Natural killer cell (primary cell): ENCODE data around the gene CIITA. TPM values are rescaled to one million over a fixed set of nuclear protein-coding genes. Genes with fewer than 3 reads are reported as not detected.

ENCODE experiments used
- ATAC-seq, 3 donors: fragments of 150-1000 bp in 2 of 3; fragments of 200-7000 bp in 1 of 3; cut with Tn5 transposase; 1 replicate in 1 of 3; 2 replicates in 2 of 3; pipeline ENCODE4 v1.10.0; 2021; ENCODE audit warnings: mild to moderate bottlenecking in 2 of 3, moderate library complexity in 2 of 3
- DNase-seq, 2 donors: peaks; one replicate each; pipeline versions ENCODE4 v3.0.0 to v3.0.0-alpha.2; 2013 to 2021; ENCODE audit warnings: mixed read lengths in 1 of 2
- H3K27ac ChIP-seq: one replicate; pipeline ENCODE4 v1.5.1; 2013; ENCODE audit warnings: mild to moderate bottlenecking, low read length
- H3K27me3 ChIP-seq: one replicate; pipeline ENCODE4 v1.6.1; 2013; ENCODE audit warnings: low read length; ENCODE audit not compliant: control insufficient read depth, insufficient read depth
- H3K36me3 ChIP-seq: one replicate; pipeline ENCODE4 v1.6.1; 2013; ENCODE audit warnings: low read length; ENCODE audit not compliant: control insufficient read depth, insufficient read depth
- H3K4me1 ChIP-seq: one replicate; pipeline ENCODE4 v1.6.1; 2013; ENCODE audit warnings: low read length; ENCODE audit not compliant: control insufficient read depth, insufficient read depth
- H3K4me3 ChIP-seq: one replicate; pipeline ENCODE4 v1.5.1; 2013; ENCODE audit warnings: low read length
- H3K9me3 ChIP-seq: one replicate; pipeline ENCODE4 v1.6.1; 2013; ENCODE audit warnings: low read length; ENCODE audit not compliant: control insufficient read depth, insufficient read depth
- H3K27ac Mint-ChIP-seq, 2 donors: one replicate each; pipeline ENCODE4 v1.8.0; 2022; ENCODE audit warnings: mild to moderate bottlenecking in 2 of 2, mixed read lengths in 2 of 2, moderate library complexity in 1 of 2
- H3K27me3 Mint-ChIP-seq, 2 donors: one replicate each; pipeline ENCODE4 v1.8.0; 2022; ENCODE audit warnings: low read depth in 2 of 2, mixed read lengths in 2 of 2
- H3K36me3 Mint-ChIP-seq: one replicate; pipeline ENCODE4 v1.8.0; 2022; ENCODE audit warnings: mixed read lengths
- H3K4me1 Mint-ChIP-seq, 2 donors: one replicate each; pipeline ENCODE4 v1.8.0; 2022; ENCODE audit warnings: mixed read lengths in 2 of 2
- H3K4me3 Mint-ChIP-seq: one replicate; pipeline ENCODE4 v1.8.0; 2022; ENCODE audit warnings: mild to moderate bottlenecking, moderate library complexity, mixed read lengths
- H3K9me3 Mint-ChIP-seq, 2 donors: one replicate each; pipeline ENCODE4 v1.8.0; 2022; ENCODE audit warnings: mixed read lengths in 2 of 2
- CTCF ChIP-seq: fragments of 200-600 bp; IDR thresholded peaks from one replicate; pipeline ENCODE4 v1.8.0; 2022; ENCODE audit warnings: antibody characterized with exemption
- WGBS: methylation state at CpG from one replicate; pipeline ENCODE4 v1.1.7; 2013; ENCODE audit warnings: missing lambda C conversion rate; ENCODE audit not compliant: insufficient coverage; 5-methylcytosine and 5-hydroxymethylcytosine counted together
- intact Hi-C: fragments of 100-400 bp; cut with micrococcal nuclease; formaldehyde crosslinking; loops from one replicate; pipeline ENCODE4 v1.14.2; 2022
- total RNA-seq, 4 donors: library from RNA; stranded (reverse); fragments of 120-200 nt in 1 of 4; gene quantifications; one replicate each; pipeline versions ENCODE4 v1.2.3 to v1.2.4, GENCODE V29; 2013 to 2022

CIITA gene
- total RNA-seq, 3 donors from 2014 or later (not counting 1 experiment from before 2014, with no cell fraction given) = 11.5 to 17.7 (median 14.4) TPM

DNA sequence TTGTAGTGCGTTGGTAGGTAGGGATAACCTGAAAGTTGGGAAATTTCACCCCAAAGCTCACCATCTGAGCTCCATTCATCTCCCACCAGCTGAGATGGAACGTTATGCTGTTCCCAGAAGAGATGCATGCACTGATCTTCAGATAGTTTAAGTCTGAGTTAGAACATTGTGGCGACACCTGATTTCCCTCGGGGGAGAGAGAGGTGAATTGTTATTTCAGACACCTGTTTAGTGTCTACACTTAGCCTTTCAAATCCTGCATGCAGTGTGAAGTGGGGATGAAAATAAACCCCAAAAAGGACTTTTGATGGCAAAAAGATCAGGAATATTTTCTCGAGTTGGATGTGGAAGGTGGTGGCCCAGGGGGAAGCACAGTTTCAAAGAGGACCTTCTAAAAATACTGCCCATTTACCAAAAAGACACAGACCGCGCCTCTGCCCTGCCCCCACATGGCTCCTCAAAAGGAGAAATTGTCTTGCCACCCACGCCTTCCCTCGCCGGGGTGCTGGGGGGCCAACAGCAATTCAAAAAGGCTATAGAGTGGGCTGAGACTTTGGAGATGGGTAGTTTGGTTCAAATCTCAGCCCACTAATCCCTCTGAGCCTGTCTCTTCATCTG, 11.4 kb downstream of the CIITA start:
- no peak for DNase-seq
- H3K4me1 Mint-ChIP-seq = peaks cover 9 to 20% of the 10 kb centered on the region in 2 donors
- H3K4me1 ChIP-seq = peaks cover 54% of the 10 kb centered on the region
- no peaks in the 10 kb centered on the region for H3K9me3 ChIP-seq
- H3K27ac Mint-ChIP-seq = no peak overlapping the region
- H3K4me3 Mint-ChIP-seq = no peak overlapping the region
- no peaks in the 10 kb centered on the region for H3K27me3 Mint-ChIP-seq
- intact Hi-C loops = no loop called here
- H3K36me3 Mint-ChIP-seq = no peaks in the 10 kb centered on the region
- no peak for ATAC-seq
- H3K27ac ChIP-seq = no peak overlapping the region
- 33% methylated on average over 9 of the region's 10 CpGs for WGBS
- no peaks in the 10 kb centered on the region for H3K9me3 Mint-ChIP-seq
- TF ChIP-seq CTCF = no peak
- no peaks in the 10 kb centered on the region for H3K27me3 ChIP-seq
- no peaks in the 10 kb centered on the region for H3K36me3 ChIP-seq
- no peak overlapping the region for H3K4me3 ChIP-seq

DNA sequence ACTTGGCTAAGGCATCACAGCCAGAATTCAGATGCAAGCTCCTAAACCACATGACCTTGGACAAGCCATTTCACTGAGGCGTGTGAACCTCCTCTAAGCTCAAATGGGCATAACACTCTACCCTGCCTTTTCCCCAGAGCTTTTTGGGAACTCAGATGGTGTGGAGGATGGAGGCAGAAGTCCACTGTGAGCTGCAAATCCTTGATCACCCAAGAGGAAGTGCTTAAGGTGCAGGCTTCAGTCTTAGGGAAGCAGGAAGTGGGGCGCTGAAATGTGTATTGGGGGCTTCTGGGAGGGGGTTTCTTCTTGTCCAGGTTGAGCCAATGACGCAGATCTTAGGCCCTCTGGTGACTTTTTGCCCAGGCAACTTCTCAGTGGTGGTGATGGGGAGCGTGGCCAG, 12.9 kb downstream of the CIITA start:
- no peaks in the 10 kb centered on the region for H3K27me3 Mint-ChIP-seq
- no peak for TF ChIP-seq CTCF
- peaks cover 48% of the 10 kb centered on the region for H3K4me1 ChIP-seq

DNA sequence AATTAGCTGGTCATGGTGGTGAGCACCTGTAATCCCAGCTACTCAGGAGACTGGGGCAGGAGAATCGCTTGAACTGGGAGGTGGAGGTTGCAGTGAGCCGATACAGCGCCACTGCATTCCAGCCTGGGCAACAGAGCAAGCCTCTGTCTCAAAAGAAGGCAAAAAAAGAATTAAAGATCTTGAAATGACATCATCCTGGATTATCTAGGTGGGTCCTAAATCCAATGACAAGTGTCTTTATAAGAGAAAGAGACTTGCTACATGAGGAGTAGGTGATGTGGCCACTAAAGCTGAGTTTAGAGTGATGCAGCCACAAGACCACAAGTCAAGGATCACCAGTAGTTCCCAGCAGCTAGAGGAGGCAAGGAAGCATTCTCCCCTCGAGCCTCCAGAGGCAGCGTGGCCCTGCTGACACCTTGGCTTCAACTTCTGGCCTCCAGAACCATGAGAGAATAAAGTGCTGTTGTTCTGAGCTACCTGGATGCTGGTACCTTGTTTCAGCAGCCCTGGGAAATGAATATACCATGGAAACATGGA, 15.8 kb downstream of the CIITA start:
- no peaks in the 10 kb centered on the region for H3K27me3 Mint-ChIP-seq
- ATAC-seq (no peak), DNase-seq (no peak)
- Histone ChIP-seq H3K9me3 (no peaks in the 10 kb centered on the region), H3K36me3 (peaks cover 5% of the 10 kb centered on the region), H3K4me3 (no peak overlapping the region), H3K27ac (peak overlapping the region; percentile 2), H3K4me1 (peaks cover 43% of the 10 kb centered on the region), H3K27me3 (no peaks in the 10 kb centered on the region)
- WGBS = 92% methylated on average over 5 of the region's 5 CpGs
- no peak for TF ChIP-seq CTCF
- H3K4me3 Mint-ChIP-seq = no peak overlapping the region
- no peaks in the 10 kb centered on the region for H3K36me3 Mint-ChIP-seq
- H3K27ac Mint-ChIP-seq = no peak overlapping the region
- H3K9me3 Mint-ChIP-seq = no peaks in the 10 kb centered on the region
- H3K4me1 Mint-ChIP-seq = peaks cover 6 to 12% of the 10 kb centered on the region in 2 donors
- intact Hi-C loops = no loop called here

More for the DNA sequence above, 12.9 kb downstream of the CIITA start:
- DNase-seq = no peak
- no peaks in the 10 kb centered on the region for H3K36me3 Mint-ChIP-seq
- H3K27ac Mint-ChIP-seq = no peak overlapping the region
- 72% methylated on average over 3 of the region's 4 CpGs for WGBS
- intact Hi-C loops = no loop called here
- Histone ChIP-seq H3K27ac (peak overlapping the region; percentile 27), H3K36me3 (no peaks in the 10 kb centered on the region), H3K4me3 (no peak overlapping the region), H3K9me3 (no peaks in the 10 kb centered on the region), H3K27me3 (no peaks in the 10 kb centered on the region)
- peaks cover 9 to 20% of the 10 kb centered on the region in 2 donors for H3K4me1 Mint-ChIP-seq
- no peak overlapping the region for H3K4me3 Mint-ChIP-seq
- no peaks in the 10 kb centered on the region for H3K9me3 Mint-ChIP-seq
- ATAC-seq = no peak
